B cell (primary cell): ENCODE results near the gene CTNNA2. TPM values are rescaled to one million over a fixed set of nuclear protein-coding genes. Genes with fewer than 3 reads are reported as not detected.
A peak's percentile ranks its signal among the peaks of the same experiment; 100 is the strongest.

Source experiments
- ATAC-seq: fragments of 200-7000 bp; cut with Tn5 transposase; one replicate; pipeline ENCODE4 v1.10.0; 2021; ENCODE audit warnings: low read depth, mild to moderate bottlenecking, moderate number of reproducible peaks, moderate library complexity
- CTCF ChIA-PET: fragments of 350-600 bp; sonication (Branson Sonifier 250); formaldehyde crosslinking; loops from one replicate; lab custom pipeline; 2021; ENCODE audit warnings: antibody characterized with exemption, inconsistent platforms; lab: Charles Lee
- POLR2A ChIA-PET: fragments of 350-600 bp; sonication (Branson Sonifier 250); formaldehyde crosslinking; loops from one replicate; lab custom pipeline; 2021; ENCODE audit warnings: antibody characterized with exemption; lab: Charles Lee
- DNase-seq: peaks from one replicate; pipeline ENCODE4 v3.0.0; 2013
- H2AFZ ChIP-seq: 2 replicates; pipeline ENCODE4 v1.6.1; 2012; ENCODE audit warnings: mild to moderate bottlenecking, low read depth, low read length; ENCODE audit not compliant: insufficient read depth, poor library complexity, severe bottlenecking
- H3K27ac ChIP-seq, 2 donors: 1 replicate in 1 of 2; 2 replicates in 1 of 2; pipeline ENCODE4 v1.5.1; 2012 to 2013; ENCODE audit warnings: low read length in 2 of 2, mild to moderate bottlenecking in 2 of 2, moderate library complexity in 1 of 2
- H3K27me3 ChIP-seq, 4 experiments: fragments of 200-600 bp in 1 of 4; sonication (generic) in 1 of 4; replicated peaks in 1 of 4; 1 replicate in 2 of 4; 2 replicates in 2 of 4; pipeline versions ENCODE4 v1.6.1 to v1.7.0; 2013 to 2016; ENCODE audit warnings: low read length in 3 of 4, mild to moderate bottlenecking in 2 of 4, mixed read lengths in 1 of 4, moderate library complexity in 1 of 4; ENCODE audit not compliant: insufficient read depth in 4 of 4, control insufficient read depth in 3 of 4; ENCODE audit errors: control extremely low read depth in 1 of 4
- H3K36me3 ChIP-seq, 2 experiments: replicated peaks in 1 of 2; 1 replicate in 1 of 2; 2 replicates in 1 of 2; pipeline versions ENCODE4 v1.6.1 to v1.7.1; 2013; ENCODE audit warnings: low read length in 1 of 2; ENCODE audit not compliant: insufficient read depth in 2 of 2, control insufficient read depth in 1 of 2; ENCODE audit errors: control extremely low read depth in 1 of 2, extremely low read depth in 1 of 2
- H3K4me1 ChIP-seq, 2 donors: fragments of 200-600 bp in 1 of 2; sonication (generic) in 1 of 2; 1 replicate in 1 of 2; 2 replicates in 1 of 2; pipeline versions ENCODE4 v1.5.1 to v1.6.1; 2013 to 2017; ENCODE audit warnings: low read length in 2 of 2; ENCODE audit not compliant: control insufficient read depth in 2 of 2, insufficient read depth in 2 of 2
- H3K4me2 ChIP-seq: replicated peaks from 2 replicates; pipeline ENCODE3; 2012; ENCODE audit warnings: mild to moderate bottlenecking, low read depth, low read length; ENCODE audit not compliant: poor library complexity, severe bottlenecking
- H3K4me3 ChIP-seq, 5 experiments: fragments of 200-600 bp in 1 of 5; sonication (generic) in 1 of 5; 1 replicate in 3 of 5; 2 replicates in 2 of 5; pipeline versions ENCODE4 v1.5.1 to v1.7.0; 2011 to 2016; ENCODE audit warnings: low read length in 4 of 5, mild to moderate bottlenecking in 4 of 5, low read depth in 2 of 5, control low read depth in 1 of 5, moderate library complexity in 1 of 5; ENCODE audit not compliant: insufficient read depth in 1 of 5; ENCODE audit errors: control extremely low read depth in 1 of 5, extremely low read depth in 1 of 5
- H3K79me2 ChIP-seq: fragments of 200-600 bp; sonication (generic); one replicate; pipeline ENCODE4 v1.6.0; 2016; ENCODE audit warnings: low read length; ENCODE audit not compliant: control insufficient read depth, insufficient read depth
- H3K9ac ChIP-seq: fragments of 200-600 bp; sonication (generic); 2 replicates; pipeline ENCODE4 v1.6.1; 2017; ENCODE audit warnings: mild to moderate bottlenecking, low read length, moderate library complexity
- H3K9me3 ChIP-seq, 3 donors: one replicate each; pipeline versions ENCODE4 v1.6.1 to v1.7.1; 2013; ENCODE audit warnings: low read length in 2 of 3; ENCODE audit not compliant: control insufficient read depth in 2 of 3, insufficient read depth in 1 of 3; ENCODE audit errors: control extremely low read depth in 1 of 3
- H4K20me1 ChIP-seq: 2 replicates; pipeline ENCODE4 v1.6.0; 2012; ENCODE audit warnings: mild to moderate bottlenecking, low read length; ENCODE audit not compliant: insufficient read depth, control insufficient read depth, poor library complexity, severe bottlenecking
- H3K27ac Mint-ChIP-seq: one replicate; pipeline ENCODE4 v1.8.0; 2021; ENCODE audit warnings: mixed read lengths
- H3K27me3 Mint-ChIP-seq: one replicate; pipeline ENCODE4 v1.8.0; 2021; ENCODE audit warnings: mixed read lengths
- H3K4me1 Mint-ChIP-seq: one replicate; pipeline ENCODE4 v1.8.0; 2021; ENCODE audit warnings: mixed read lengths
- H3K4me3 Mint-ChIP-seq: one replicate; pipeline ENCODE4 v1.8.0; 2021; ENCODE audit warnings: mixed read lengths
- H3K9me3 Mint-ChIP-seq: one replicate; pipeline ENCODE4 v1.8.0; 2022; ENCODE audit warnings: mixed read lengths; ENCODE audit not compliant: insufficient read depth
- CTCF ChIP-seq: fragments of 200-600 bp; IDR thresholded peaks from one replicate; pipeline ENCODE4 v1.8.0; 2022; ENCODE audit warnings: antibody characterized with exemption, mild to moderate bottlenecking
- EZH2 ChIP-seq: IDR thresholded peaks from 2 replicates; pipeline ENCODE4 v1.6.1; 2012; ENCODE audit warnings: borderline replicate concordance, low read depth, mild to moderate bottlenecking, moderate library complexity, low read length; ENCODE audit not compliant: insufficient read depth, poor library complexity, severe bottlenecking
- WGBS: methylation state at CpG from one replicate; pipeline ENCODE4 v1.1.5; 2013; ENCODE audit warnings: missing lambda C conversion rate; ENCODE audit not compliant: insufficient coverage; 5-methylcytosine and 5-hydroxymethylcytosine counted together
- intact Hi-C: fragments of 100-400 bp; cut with micrococcal nuclease; formaldehyde crosslinking; loops from one replicate; pipeline ENCODE4 v1.10.0; 2022
- polyA plus RNA-seq: library from polyadenylated mRNA; depleted of rRNA; stranded (reverse); fragments of >200 nt; gene quantifications from 2 replicates; pipeline ENCODE4 v1.2.3, GENCODE V29; 2012
- total RNA-seq, 2 donors: library from RNA; stranded (reverse); fragments of 120-200 nt in 1 of 2; gene quantifications; 1 replicate in 1 of 2; 2 replicates in 1 of 2; pipeline versions ENCODE4 v1.2.3 to v1.2.4, GENCODE V29; 2013 to 2022

CTNNA2 gene
- total and polyA plus RNA-seq, 2 donors (not counting 1 experiment from before 2014, with no cell fraction given) = not detected

GRCh38 chr2:79887747-79888374, 375.0 kb downstream of the CTNNA2 start:
- intact Hi-C loops = no loop called here
- CTCF ChIA-PET = interaction anchor here (0.6 kb wide), 1 partner anchor 13 kb away, joined by 3 read pairs; no protein-coding TSS in a partner anchor
- peak; percentile 39 for DNase-seq

More at GRCh38 chr2:79887747-79888374, 375.0 kb downstream of the CTNNA2 start:
- H3K4me3 Mint-ChIP-seq = no peak overlapping the region
- H3K9me3 Mint-ChIP-seq = no peaks in the 10 kb centered on the region
- H3K27me3 Mint-ChIP-seq = no peaks in the 10 kb centered on the region
- TF ChIP-seq EZH2 = no peak
- peak; percentile 70 for TF ChIP-seq CTCF
- Histone ChIP-seq H3K27ac (no peak overlapping the region), H3K4me2 (no peak overlapping the region), H3K9ac (no peak overlapping the region), H3K79me2 (no peaks in the 10 kb centered on the region), H2AFZ (no peak overlapping the region), H3K4me3 (no peak overlapping the region), H3K27me3 (no peaks in the 10 kb centered on the region), H3K9me3 (no peaks in the 10 kb centered on the region), H4K20me1 (no peaks in the 10 kb centered on the region), H3K36me3 (no peaks in the 10 kb centered on the region), H3K4me1 (no peaks in the 10 kb centered on the region)
- H3K27ac Mint-ChIP-seq = no peak overlapping the region
- H3K4me1 Mint-ChIP-seq = no peaks in the 10 kb centered on the region
- POLR2A ChIA-PET = no interaction called here
- WGBS = 0% methylated on average over 1 of the region's 7 CpGs
- ATAC-seq = peak; percentile 17
